Esophagus muscularis mucosa (tissue), 4 donors: Measurements from ENCODE around the gene FRMD4A. TPM values are rescaled to one million over a fixed set of nuclear protein-coding genes. Genes with fewer than 3 reads are reported as not detected.

ENCODE experiments used
- DNase-seq: peaks from one replicate; pipeline ENCODE4 v3.0.0-alpha.2; 2017; ENCODE audit errors: extremely low spot score
- H3K27ac ChIP-seq, 4 donors: fragments of 200-600 bp; sonication (generic); replicated peaks in 1 of 4; 1 replicate in 3 of 4; 2 replicates in 1 of 4; pipeline ENCODE4 v1.5.1; 2016 to 2019; ENCODE audit warnings: mild to moderate bottlenecking in 1 of 4
- H3K27me3 ChIP-seq, 4 donors: fragments of 200-600 bp; sonication (generic); one replicate each; pipeline versions ENCODE4 v1.5.1 to v1.6.0; 2016 to 2019
- H3K36me3 ChIP-seq, 4 donors: fragments of 200-600 bp; sonication (generic); one replicate each; pipeline ENCODE4 v1.5.1; 2016 to 2019
- H3K4me1 ChIP-seq, 4 donors: fragments of 200-600 bp; sonication (generic); one replicate each; pipeline ENCODE4 v1.5.1; 2016 to 2019
- H3K4me3 ChIP-seq, 4 donors: fragments of 200-600 bp; sonication (generic); 1 replicate in 2 of 4; 2 replicates in 2 of 4; pipeline ENCODE4 v1.5.1; 2016 to 2019; ENCODE audit warnings: mild to moderate bottlenecking in 4 of 4, moderate library complexity in 1 of 4
- H3K9me3 ChIP-seq, 4 donors: fragments of 200-600 bp; sonication (generic); 1 replicate in 3 of 4; 2 replicates in 1 of 4; pipeline ENCODE4 v1.5.1; 2016 to 2019
- EP300 ChIP-seq: sonication (generic); formaldehyde crosslinking; IDR thresholded peaks from one replicate; pipeline ENCODE4 v1.6.1; 2017; ENCODE audit warnings: antibody characterized with exemption
- POLR2A ChIP-seq: fragments of 450-650 bp; IDR thresholded peaks from one replicate; pipeline ENCODE4 v1.6.1; 2017; ENCODE audit warnings: antibody characterized with exemption, moderate library complexity, mild to moderate bottlenecking, low read depth
- POLR2AphosphoS5 ChIP-seq, 2 donors: sonication (generic); formaldehyde crosslinking; IDR thresholded peaks; one replicate each; pipeline ENCODE4 v1.6.1; 2017; ENCODE audit warnings: antibody characterized with exemption in 2 of 2
- WGBS: methylation state at CpG from one replicate; pipeline ENCODE4 v1.1.5; 2018; 5-methylcytosine and 5-hydroxymethylcytosine counted together
- intact Hi-C: fragments of 100-400 bp; cut with DNase I; formaldehyde crosslinking; loops from one replicate; pipeline ENCODE4 v1.15.1; 2023
- total RNA-seq, 4 donors: library from RNA; depleted of rRNA; stranded (reverse); fragments of >200 nt; gene quantifications; one replicate each; pipeline versions ENCODE4 v1.1.0 to v1.2.1, GENCODE V29; 2016
- TF ChIP-seq, protein P1 (sequence below), 3 experiments: fragments of 200-600 bp in 2 of 3; fragments of 450-650 bp in 1 of 3; sonication (generic) in 2 of 3; IDR thresholded peaks; one replicate each; pipeline ENCODE4 v1.5.1; 2017 to 2019; ENCODE audit warnings: antibody characterized with exemption in 3 of 3, mild to moderate bottlenecking in 2 of 3, moderate library complexity in 1 of 3

Gene FRMD4A
- total RNA-seq, 4 donors from 2014 or later, result 17.0 to 28.8 (median 21.8) TPM

- TF ChIP-seq, protein P1, sequence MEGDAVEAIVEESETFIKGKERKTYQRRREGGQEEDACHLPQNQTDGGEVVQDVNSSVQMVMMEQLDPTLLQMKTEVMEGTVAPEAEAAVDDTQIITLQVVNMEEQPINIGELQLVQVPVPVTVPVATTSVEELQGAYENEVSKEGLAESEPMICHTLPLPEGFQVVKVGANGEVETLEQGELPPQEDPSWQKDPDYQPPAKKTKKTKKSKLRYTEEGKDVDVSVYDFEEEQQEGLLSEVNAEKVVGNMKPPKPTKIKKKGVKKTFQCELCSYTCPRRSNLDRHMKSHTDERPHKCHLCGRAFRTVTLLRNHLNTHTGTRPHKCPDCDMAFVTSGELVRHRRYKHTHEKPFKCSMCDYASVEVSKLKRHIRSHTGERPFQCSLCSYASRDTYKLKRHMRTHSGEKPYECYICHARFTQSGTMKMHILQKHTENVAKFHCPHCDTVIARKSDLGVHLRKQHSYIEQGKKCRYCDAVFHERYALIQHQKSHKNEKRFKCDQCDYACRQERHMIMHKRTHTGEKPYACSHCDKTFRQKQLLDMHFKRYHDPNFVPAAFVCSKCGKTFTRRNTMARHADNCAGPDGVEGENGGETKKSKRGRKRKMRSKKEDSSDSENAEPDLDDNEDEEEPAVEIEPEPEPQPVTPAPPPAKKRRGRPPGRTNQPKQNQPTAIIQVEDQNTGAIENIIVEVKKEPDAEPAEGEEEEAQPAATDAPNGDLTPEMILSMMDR (IDR thresholded peaks at IDR 0.05), result no peak
- no peak for TF ChIP-seq POLR2AphosphoS5 (IDR thresholded peaks at IDR 0.05)
- TF ChIP-seq EP300, result no peak
- no peak for TF ChIP-seq POLR2A
- H3K27me3 ChIP-seq, result no peaks in the 10 kb centered on the region
- intact Hi-C loops, result loop anchor here (5.0 kb wide), 1 partner anchor 129 kb away; no protein-coding TSS in a partner anchor
- WGBS, result 75% methylated on average over 3 of the region's 3 CpGs
- no peak overlapping the region for H3K27ac ChIP-seq
- no peaks in the 10 kb centered on the region for H3K36me3 ChIP-seq
- peaks cover 0 to 10% (median 2%) of the 10 kb centered on the region in 4 donors for H3K4me1 ChIP-seq
- no peak for DNase-seq
- H3K4me3 ChIP-seq, result no peak overlapping the region
- no peaks in the 10 kb centered on the region for H3K9me3 ChIP-seq
Observed at GRCh38 chr10:14086596-14086995, 244.1 kb downstream of the FRMD4A start.

DNA sequence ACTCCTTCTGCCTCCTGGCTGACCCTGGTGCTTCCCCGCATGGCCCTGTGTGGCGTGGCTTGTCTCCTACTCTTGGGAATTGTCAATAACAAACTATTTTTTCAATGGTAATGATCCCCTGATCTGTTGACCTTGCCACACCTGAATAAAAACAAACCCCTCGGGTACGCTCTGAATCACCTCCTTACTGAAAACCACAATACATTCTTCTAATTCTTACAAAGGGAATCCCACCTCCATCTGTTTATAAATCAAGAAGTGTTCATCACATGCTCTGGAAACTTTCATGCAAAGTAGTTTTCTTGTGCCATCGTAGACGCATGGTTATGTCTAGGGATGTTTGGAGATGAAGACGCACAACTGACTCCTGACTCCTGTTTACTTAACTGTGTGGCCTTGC, 245.8 kb downstream of the FRMD4A start:
- 98% methylated on average over 7 of the region's 7 CpGs for WGBS
- DNase-seq, result no peak
- Histone ChIP-seq H3K36me3 (no peaks in the 10 kb centered on the region), H3K4me1 (peaks cover 0 to 8% (median 2%) of the 10 kb centered on the region in 4 donors), H3K27me3 (no peaks in the 10 kb centered on the region), H3K9me3 (no peaks in the 10 kb centered on the region), H3K27ac (no peak overlapping the region), H3K4me3 (no peak overlapping the region)
- intact Hi-C loops, result loop anchor here (5.0 kb wide), 1 partner anchor 128 kb away; no protein-coding TSS in a partner anchor
- TF ChIP-seq EP300, result no peak
- TF ChIP-seq POLR2A, result no peak
- TF ChIP-seq, protein P1 (IDR thresholded peaks at IDR 0.05), result no peak
- no peak for TF ChIP-seq POLR2AphosphoS5 (IDR thresholded peaks at IDR 0.05)

DNA sequence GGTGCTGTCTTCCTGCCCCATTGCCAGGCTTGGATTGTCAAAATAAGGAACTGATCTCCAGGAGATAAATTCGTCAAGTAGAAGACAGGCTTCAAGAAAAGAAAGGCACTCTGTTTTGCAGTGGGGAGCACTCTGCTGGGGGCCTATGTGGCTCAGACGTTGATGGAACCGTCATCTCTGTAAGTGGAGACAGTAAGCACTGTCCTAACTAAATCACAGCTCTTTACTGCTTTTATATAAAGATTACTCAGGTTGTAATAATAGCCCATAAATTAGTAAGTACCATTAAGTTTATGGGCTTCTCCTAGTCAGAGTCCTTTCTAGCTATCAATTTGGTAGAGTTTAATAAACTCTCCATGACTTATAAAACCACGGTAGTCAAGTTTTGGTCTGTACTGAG, 249.9 kb downstream of the FRMD4A start:
- H3K4me1 ChIP-seq, result peaks cover 0 to 3% (median 0%) of the 10 kb centered on the region in 4 donors
- H3K27me3 ChIP-seq, result no peaks in the 10 kb centered on the region
- no peak overlapping the region for H3K27ac ChIP-seq
- 78% methylated on average over 4 of the region's 4 CpGs for whole genome bisulfite sequencing
- peaks cover 0 to 9% (median 0%) of the 10 kb centered on the region in 4 donors for H3K9me3 ChIP-seq
- no peak overlapping the region for H3K4me3 ChIP-seq
- intact Hi-C loops, result no loop called here
- H3K36me3 ChIP-seq, result no peaks in the 10 kb centered on the region
- DNase-seq, result no peak
- TF ChIP-seq, protein P1 (IDR thresholded peaks at IDR 0.05), result no peak
- no peak for TF ChIP-seq POLR2AphosphoS5 (IDR thresholded peaks at IDR 0.05)
- TF ChIP-seq POLR2A, result no peak
- TF ChIP-seq EP300, result no peak

GRCh38 chr10:14077430-14077829, 253.3 kb downstream of the FRMD4A start:
- intact Hi-C loops, result no loop called here
- Histone ChIP-seq H3K4me3 (no peak overlapping the region), H3K27ac (no peak overlapping the region), H3K27me3 (no peaks in the 10 kb centered on the region), H3K9me3 (peaks cover 0 to 9% (median 0%) of the 10 kb centered on the region in 4 donors), H3K4me1 (peaks cover 13 to 21% (median 18%) of the 10 kb centered on the region in 4 donors), H3K36me3 (no peaks in the 10 kb centered on the region)
- no peak for DNase-seq
- TF ChIP-seq POLR2AphosphoS5 (IDR thresholded peaks at IDR 0.05), result no peak
- TF ChIP-seq POLR2A, result no peak
- TF ChIP-seq EP300, result no peak
- TF ChIP-seq, protein P1 (IDR thresholded peaks at IDR 0.05), result no peak
- 81% methylated on average over 3 of the region's 3 CpGs for WGBS
